Activated naive CD4-positive, alpha-beta T cell treated with anti-CD3 and anti-CD28 coated beads, Interleukin-2, amount 50 U/mL, for 24 hours (primary cell): ENCODE measurements around the gene SLC15A1.
A peak's percentile ranks its signal among the peaks of the same experiment; 100 is the strongest.

Source experiments
- H3K27ac Mint-ChIP-seq: one replicate; pipeline ENCODE4 v1.8.0; 2021; ENCODE audit warnings: mild to moderate bottlenecking, mixed read lengths
- H3K27me3 Mint-ChIP-seq: one replicate; pipeline ENCODE4 v1.8.0; 2021; ENCODE audit warnings: mixed read lengths
- H3K36me3 Mint-ChIP-seq: one replicate; pipeline ENCODE4 v1.8.0; 2021; ENCODE audit warnings: mixed read lengths
- H3K4me1 Mint-ChIP-seq: one replicate; pipeline ENCODE4 v1.8.0; 2021; ENCODE audit warnings: mixed read lengths
- H3K4me3 Mint-ChIP-seq: one replicate; pipeline ENCODE4 v1.8.0; 2021; ENCODE audit warnings: mild to moderate bottlenecking, mixed read lengths
- H3K9me3 Mint-ChIP-seq: one replicate; pipeline ENCODE4 v1.8.0; 2021; ENCODE audit warnings: mixed read lengths

Gene SLC15A1, protein sequence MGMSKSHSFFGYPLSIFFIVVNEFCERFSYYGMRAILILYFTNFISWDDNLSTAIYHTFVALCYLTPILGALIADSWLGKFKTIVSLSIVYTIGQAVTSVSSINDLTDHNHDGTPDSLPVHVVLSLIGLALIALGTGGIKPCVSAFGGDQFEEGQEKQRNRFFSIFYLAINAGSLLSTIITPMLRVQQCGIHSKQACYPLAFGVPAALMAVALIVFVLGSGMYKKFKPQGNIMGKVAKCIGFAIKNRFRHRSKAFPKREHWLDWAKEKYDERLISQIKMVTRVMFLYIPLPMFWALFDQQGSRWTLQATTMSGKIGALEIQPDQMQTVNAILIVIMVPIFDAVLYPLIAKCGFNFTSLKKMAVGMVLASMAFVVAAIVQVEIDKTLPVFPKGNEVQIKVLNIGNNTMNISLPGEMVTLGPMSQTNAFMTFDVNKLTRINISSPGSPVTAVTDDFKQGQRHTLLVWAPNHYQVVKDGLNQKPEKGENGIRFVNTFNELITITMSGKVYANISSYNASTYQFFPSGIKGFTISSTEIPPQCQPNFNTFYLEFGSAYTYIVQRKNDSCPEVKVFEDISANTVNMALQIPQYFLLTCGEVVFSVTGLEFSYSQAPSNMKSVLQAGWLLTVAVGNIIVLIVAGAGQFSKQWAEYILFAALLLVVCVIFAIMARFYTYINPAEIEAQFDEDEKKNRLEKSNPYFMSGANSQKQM

DNA sequence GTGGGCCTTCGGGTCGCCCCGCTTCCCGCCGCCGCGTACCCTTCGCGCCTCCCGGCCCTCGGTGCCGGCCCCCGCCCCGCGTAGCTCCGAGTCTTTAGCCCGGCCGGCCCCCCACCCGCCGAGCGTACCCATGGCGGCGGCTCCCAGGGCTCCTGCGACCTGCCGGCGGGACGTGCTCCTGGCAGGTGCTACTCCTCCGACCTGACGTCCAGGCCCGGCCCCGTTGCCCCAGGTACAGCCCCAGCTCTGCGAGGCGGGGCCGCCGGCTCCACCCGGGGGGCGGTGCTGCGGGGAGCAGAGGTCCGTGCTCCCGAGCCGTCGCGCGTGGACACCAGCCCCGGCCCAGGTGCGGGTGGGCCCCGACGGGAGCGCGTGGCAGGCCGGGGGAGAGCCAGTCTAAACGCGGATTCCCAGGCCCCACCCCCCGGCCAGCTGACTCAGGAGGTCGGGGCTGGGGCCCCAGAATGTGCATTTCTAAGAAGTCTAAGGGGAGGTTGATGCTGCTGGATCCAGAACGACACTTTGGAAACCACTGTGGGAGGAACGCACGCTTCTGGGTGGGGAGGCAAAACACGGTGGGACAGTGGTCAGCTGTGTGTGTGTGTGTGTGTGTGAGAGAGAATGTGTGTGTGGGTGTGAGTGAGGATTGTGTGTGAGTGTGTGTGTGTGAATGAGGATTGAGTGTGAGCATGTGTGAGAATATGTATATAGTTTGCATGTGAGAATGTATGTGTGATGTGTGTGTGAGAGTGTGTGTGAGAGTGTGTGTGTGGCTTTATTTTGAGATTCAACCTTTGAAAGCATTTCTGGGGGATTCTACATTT lies at the start of gene SLC15A1:
TSS of gene SLC15A1 (minus strand) at position 206 of the 824 bp plus-strand sequence. CDS start at position 132, 74 bp downstream.
- H3K4me1 Mint-ChIP-seq: no peaks in the 10 kb centered on the region
- no peaks in the 10 kb centered on the region for H3K36me3 Mint-ChIP-seq

DNA sequence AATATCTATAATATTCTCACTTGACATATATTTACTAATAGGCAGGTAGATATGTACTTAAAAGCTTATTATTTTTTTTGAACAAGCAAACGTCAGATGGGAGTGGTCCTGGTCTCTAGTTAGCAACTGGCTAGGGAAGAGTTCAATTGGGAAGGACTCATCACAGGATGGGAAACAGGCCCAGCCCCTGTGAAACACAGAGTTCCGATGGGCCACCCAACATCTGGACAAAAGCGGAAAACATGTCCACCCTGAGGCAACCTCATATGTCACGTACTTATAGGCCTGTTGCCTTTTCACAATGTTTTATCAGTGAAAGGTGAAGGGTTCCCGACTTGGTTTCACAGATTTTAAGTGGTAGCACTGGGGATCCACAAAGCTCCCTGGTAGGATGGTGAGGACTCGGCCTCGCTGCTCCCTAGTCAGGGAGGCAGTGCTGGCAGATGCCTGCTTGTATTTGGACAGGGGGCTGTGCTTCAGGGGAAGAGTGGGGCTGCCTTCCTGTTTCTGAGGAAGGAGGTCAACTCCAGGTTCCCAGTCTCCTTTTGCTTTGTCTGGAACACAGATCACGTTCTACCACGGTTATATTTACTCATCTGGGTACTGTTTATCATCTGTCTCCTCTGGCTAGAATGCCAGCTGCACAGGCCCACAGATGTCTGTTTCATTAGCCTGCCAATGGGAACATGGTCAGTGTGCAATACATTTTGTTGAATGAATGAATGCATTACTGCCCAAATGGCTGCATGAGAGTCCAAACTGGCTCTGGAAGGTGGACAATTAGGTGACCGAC lies 49.4 kb upstream of the SLC15A1 start:
- Mint-ChIP-seq H3K4me1 (no peaks in the 10 kb centered on the region), H3K36me3 (peaks cover 22% of the 10 kb centered on the region), H3K9me3 (no peaks in the 10 kb centered on the region), H3K27me3 (no peaks in the 10 kb centered on the region), H3K27ac (peak overlapping the region; percentile 55), H3K4me3 (no peak overlapping the region)

More for the DNA sequence above, at the start of gene SLC15A1:
- H3K27ac Mint-ChIP-seq: no peak within 1 kb of the TSS
- H3K27me3 Mint-ChIP-seq: peaks cover 37% of the 10 kb centered on the region
- peak within 1 kb of the TSS; percentile 2 for H3K4me3 Mint-ChIP-seq
- H3K9me3 Mint-ChIP-seq: no peaks in the 10 kb centered on the region

DNA sequence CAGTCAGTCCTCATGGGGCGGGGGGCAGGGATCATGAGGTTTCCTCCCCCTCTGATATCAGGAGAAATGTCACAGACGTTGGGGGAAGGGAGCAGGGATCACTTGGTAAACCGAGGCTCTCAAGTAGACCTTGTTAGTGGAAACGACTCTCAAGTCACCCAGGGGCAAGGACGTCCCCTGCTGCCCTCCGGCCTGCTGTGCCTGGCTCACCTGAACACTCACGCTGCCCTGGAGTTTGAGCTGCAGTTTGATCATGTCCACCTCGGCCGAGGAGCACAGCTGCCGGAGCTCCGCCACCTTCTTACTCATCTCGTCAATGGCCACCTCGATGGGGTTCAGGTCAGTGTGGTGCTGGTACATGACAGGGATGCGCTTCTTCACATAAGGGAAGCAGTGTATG lies 47.6 kb upstream of the SLC15A1 start:
- no peak overlapping the region for H3K4me3 Mint-ChIP-seq
- H3K27ac Mint-ChIP-seq: no peak overlapping the region
- H3K9me3 Mint-ChIP-seq: no peaks in the 10 kb centered on the region
- H3K4me1 Mint-ChIP-seq: no peaks in the 10 kb centered on the region
- H3K36me3 Mint-ChIP-seq: peaks cover 35% of the 10 kb centered on the region
- H3K27me3 Mint-ChIP-seq: no peaks in the 10 kb centered on the region

DNA sequence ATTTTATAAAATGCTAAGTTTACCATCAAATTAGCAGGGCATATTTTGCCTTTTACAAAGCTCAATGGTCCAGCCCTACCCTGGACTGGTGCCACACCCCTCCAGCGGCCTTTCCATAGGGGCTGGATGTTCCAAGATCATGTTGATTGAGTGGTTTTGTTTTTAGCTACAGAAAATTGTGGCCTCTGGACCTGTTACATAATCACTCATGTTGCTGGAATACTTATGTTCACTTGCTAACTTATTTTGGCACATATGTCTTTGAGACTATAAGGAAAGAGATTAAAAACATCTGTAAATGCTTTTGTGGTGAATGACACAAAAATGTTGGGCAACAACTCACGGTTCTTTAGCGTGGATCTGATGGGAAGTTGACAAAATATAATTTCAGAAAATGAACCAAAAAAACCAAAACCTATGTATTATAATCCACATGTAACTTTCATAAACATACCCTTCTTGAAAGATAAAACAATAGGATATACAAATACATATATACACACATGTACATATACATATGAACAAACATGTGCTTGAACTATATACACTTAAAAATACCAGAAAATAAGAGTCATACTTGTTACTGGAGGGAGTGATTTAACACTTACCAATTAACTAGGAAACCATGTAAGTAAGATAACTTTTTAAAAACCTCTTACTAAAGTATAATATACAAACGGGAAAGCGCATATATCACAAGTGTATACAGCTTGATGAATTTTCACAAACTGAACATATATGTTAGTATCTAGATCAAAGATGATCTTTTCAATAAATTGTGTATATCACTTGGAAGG lies 46.6 kb upstream of the SLC15A1 start:
- Mint-ChIP-seq H3K36me3 (peaks cover 42% of the 10 kb centered on the region), H3K27ac (no peak overlapping the region)

DNA sequence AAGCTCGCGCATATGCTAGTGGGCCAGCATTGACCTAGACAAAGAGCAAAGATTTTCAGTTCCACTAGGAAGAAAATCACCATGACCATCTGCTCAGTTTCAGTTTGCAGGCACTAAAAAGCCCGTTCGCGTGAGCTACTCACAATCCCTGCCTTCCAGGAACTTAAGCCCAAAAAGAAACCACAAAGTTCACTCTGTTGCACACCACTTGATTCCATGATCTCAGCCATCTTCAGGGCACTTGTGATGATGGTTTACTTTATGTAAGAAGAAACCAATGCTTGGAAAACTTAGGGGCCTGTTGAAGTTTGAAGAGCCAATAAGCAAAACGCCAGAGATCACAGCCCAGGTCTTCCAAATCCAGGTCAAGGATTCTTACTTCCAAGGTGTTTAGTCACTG lies 45.0 kb upstream of the SLC15A1 start:
- Mint-ChIP-seq H3K4me3 (no peak overlapping the region), H3K27ac (peak overlapping the region; percentile 23), H3K9me3 (peaks cover 4% of the 10 kb centered on the region), H3K4me1 (no peaks in the 10 kb centered on the region), H3K27me3 (no peaks in the 10 kb centered on the region), H3K36me3 (peaks cover 46% of the 10 kb centered on the region)

More for the DNA sequence above, 46.6 kb upstream of the SLC15A1 start:
- H3K27me3 Mint-ChIP-seq: no peaks in the 10 kb centered on the region
- H3K4me3 Mint-ChIP-seq: no peak overlapping the region
- H3K4me1 Mint-ChIP-seq: no peaks in the 10 kb centered on the region
- H3K9me3 Mint-ChIP-seq: no peaks in the 10 kb centered on the region

DNA sequence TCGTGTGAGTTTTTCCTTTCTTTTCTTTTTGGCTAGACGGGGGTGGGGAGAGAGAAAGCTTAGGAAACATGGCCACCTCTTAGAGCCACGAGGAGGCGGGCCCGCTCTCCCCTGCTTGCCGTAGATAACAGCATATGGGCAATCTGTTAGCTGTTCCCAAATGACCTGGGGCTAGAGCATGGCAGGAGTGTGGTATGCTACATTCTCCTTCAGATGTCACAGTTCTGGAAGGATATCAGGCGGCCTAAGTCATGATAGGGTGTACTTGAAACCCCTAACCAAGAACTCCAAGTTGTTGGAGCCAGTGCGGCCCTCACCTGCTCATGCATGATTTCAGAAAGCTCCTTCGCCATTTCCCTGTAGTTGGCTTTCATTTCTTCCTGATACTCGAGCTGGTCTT lies 44.3 kb upstream of the SLC15A1 start:
- H3K27ac Mint-ChIP-seq: no peak overlapping the region
- H3K4me3 Mint-ChIP-seq: no peak overlapping the region
- H3K36me3 Mint-ChIP-seq: peaks cover 48% of the 10 kb centered on the region
- H3K27me3 Mint-ChIP-seq: no peaks in the 10 kb centered on the region
- H3K9me3 Mint-ChIP-seq: peaks cover 6% of the 10 kb centered on the region
- no peaks in the 10 kb centered on the region for H3K4me1 Mint-ChIP-seq

DNA sequence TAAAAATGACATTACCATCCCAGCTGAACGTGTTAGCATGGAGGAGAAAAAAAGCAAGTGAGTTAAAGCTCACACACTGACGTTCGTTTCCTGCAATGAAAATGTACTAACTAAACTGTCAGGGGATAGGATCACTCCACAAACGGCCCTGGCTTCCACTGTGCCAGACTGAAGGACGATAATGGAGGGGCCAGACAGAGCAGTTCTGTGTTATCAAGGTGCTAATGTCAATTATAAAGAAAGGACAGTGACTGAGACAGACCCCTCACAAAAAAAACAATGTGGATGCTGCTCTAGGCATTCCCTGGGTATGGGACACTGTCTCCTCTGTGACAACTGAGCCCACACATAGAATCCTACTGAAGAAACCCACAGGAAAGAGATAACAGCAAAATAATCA lies 43.7 kb upstream of the SLC15A1 start:
- no peaks in the 10 kb centered on the region for H3K4me1 Mint-ChIP-seq
- no peak overlapping the region for H3K4me3 Mint-ChIP-seq
- peaks cover 6% of the 10 kb centered on the region for H3K9me3 Mint-ChIP-seq
- peaks cover 48% of the 10 kb centered on the region for H3K36me3 Mint-ChIP-seq
- H3K27ac Mint-ChIP-seq: no peak overlapping the region
- no peaks in the 10 kb centered on the region for H3K27me3 Mint-ChIP-seq

DNA sequence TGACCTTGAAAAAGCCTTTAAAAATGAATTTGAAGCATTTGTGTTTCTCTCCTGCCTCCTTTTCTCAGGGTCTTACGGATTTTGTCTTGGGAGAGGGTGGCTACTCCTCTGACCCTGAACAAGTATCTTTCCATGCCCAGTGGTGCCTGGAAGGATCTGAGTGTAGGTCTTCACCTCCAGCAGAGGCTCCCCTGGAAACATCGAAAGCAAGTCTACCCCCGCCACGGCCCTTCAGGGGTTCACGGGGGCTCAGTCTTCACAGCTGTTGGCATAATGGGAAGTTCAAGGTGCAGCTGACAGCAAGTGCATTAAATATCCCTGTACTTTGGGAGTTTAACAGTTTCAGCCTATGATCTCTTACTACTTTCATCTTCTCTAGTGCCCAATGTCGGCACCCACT lies 42.7 kb upstream of the SLC15A1 start:
- no peaks in the 10 kb centered on the region for H3K4me1 Mint-ChIP-seq
- no peak overlapping the region for H3K27ac Mint-ChIP-seq
- H3K36me3 Mint-ChIP-seq: peaks cover 48% of the 10 kb centered on the region
- peaks cover 6% of the 10 kb centered on the region for H3K9me3 Mint-ChIP-seq
- no peaks in the 10 kb centered on the region for H3K27me3 Mint-ChIP-seq
- H3K4me3 Mint-ChIP-seq: no peak overlapping the region

DNA sequence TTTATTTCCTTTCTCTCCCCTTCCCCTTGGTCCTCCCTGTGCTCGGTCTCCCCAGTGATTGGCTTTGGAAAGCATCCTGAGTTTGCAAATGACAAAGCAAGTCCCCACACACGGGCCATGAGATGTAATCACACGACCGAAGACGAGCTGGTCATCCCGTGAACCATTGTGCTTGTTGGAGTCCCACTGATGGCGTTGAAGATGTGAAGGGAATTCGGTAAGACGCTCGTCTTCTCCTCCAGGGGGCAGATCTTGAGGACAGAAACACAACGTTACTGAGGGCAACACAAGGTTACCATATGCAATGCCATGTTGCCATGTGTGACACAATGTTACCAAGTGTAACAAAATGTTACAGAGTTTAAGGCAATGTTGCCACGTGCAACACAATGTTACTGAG lies 42.0 kb upstream of the SLC15A1 start:
- Mint-ChIP-seq H3K27ac (no peak overlapping the region), H3K9me3 (peaks cover 6% of the 10 kb centered on the region), H3K36me3 (peaks cover 48% of the 10 kb centered on the region), H3K4me3 (no peak overlapping the region), H3K27me3 (peaks cover 2% of the 10 kb centered on the region), H3K4me1 (no peaks in the 10 kb centered on the region)

DNA sequence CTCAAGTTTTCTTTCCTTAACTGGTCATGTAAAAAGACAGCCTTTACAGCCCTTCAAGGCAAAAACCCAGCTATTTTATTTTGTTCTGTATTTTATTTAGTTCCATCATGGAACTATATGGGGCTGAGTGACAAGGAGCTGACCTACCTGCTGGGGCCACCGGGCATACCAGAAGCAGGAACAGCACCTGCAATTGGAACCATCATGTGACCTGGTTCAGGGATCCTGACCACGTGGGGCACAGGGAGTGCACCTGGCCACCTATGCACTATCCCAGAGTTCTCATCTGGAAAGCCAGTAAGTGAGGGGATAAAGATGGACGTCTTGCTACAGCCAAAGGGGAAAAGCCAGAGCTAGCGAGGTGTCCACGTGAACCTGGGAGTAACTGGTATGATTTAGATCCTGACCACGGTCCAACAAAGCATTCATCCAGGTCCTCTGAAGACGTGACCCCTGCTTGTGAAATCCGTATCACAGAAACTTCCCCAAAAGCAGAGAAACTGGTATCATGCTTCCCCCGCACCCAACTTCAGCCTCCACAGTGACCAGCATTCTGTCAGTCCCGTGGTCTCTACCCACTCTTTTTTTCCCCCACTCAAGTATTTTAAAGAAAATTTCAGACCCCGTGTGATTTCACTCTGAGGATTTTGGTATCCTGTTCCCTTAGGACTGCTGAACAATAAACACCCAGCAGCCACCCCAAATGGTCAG lies 40.5 kb upstream of the SLC15A1 start:
- Mint-ChIP-seq H3K36me3 (peaks cover 39% of the 10 kb centered on the region), H3K27ac (no peak overlapping the region), H3K27me3 (peaks cover 10% of the 10 kb centered on the region), H3K9me3 (peaks cover 10% of the 10 kb centered on the region), H3K4me3 (no peak overlapping the region), H3K4me1 (no peaks in the 10 kb centered on the region)

DNA sequence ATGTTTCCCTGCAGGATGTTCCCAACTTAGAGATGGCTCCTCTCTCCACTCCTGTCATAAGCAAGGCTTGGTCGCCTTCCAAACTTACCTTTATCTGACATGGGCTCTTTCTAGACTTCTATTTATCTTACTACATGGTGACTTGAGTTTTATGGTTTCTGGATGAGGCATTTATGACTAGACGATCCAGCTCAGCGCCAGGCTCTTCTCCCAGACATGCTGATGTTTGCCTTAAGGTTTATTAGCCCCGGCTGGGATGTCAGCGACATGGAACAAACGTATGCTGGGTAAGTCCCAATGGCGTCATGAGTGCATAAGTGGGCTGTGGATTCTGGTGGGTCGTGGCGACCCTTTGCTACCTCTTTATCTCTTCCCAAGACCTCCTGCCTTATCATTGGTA lies 39.8 kb upstream of the SLC15A1 start:
- Mint-ChIP-seq H3K36me3 (peaks cover 34% of the 10 kb centered on the region), H3K27me3 (peaks cover 15% of the 10 kb centered on the region), H3K4me1 (no peaks in the 10 kb centered on the region), H3K4me3 (no peak overlapping the region), H3K9me3 (peaks cover 10% of the 10 kb centered on the region), H3K27ac (no peak overlapping the region)

DNA sequence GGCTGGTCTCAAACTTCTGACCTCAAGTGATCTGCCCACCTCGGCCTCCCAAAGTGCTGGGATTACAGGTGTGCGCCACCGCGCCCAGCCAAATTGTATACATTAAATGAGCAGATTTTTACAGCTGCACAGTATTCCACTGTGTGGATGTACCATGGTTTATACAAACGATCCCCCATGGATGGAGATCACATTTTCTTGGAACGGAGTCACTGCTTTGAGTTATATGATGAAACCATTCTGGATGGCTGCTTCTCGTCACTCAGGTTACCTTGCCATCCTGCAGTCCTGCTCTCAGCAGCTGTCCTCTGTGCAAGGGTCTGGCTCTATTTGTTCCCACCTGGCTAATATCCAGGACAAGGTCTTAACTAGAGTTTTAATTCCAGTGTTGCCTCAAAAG lies 39.1 kb upstream of the SLC15A1 start:
- Mint-ChIP-seq H3K27me3 (peaks cover 16% of the 10 kb centered on the region), H3K4me3 (no peak overlapping the region), H3K36me3 (peaks cover 31% of the 10 kb centered on the region), H3K27ac (no peak overlapping the region), H3K4me1 (no peaks in the 10 kb centered on the region), H3K9me3 (peaks cover 10% of the 10 kb centered on the region)

DNA sequence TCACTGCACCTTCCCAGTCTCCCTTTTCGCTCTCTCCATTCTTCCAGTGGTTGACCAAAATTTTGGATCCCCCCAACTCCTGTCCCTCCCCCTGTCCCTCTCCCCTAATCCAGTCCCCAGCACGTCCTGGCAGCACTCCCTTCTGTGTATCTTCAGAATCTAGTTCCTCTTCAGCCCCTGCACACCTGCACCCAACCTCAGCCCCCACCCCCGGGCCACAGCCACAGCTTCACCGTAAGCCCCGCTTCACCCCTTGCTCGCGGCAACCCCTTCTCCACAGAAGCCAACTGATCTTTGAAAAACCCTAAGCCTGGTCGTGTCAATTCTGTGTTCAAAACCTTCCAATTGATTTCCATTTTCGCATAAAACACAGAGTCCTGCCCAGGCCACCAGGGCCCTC lies 35.5 kb upstream of the SLC15A1 start:
- Mint-ChIP-seq H3K9me3 (peaks cover 10% of the 10 kb centered on the region), H3K27me3 (peaks cover 16% of the 10 kb centered on the region), H3K4me1 (no peaks in the 10 kb centered on the region), H3K4me3 (no peak overlapping the region), H3K27ac (no peak overlapping the region), H3K36me3 (peaks cover 7% of the 10 kb centered on the region)

DNA sequence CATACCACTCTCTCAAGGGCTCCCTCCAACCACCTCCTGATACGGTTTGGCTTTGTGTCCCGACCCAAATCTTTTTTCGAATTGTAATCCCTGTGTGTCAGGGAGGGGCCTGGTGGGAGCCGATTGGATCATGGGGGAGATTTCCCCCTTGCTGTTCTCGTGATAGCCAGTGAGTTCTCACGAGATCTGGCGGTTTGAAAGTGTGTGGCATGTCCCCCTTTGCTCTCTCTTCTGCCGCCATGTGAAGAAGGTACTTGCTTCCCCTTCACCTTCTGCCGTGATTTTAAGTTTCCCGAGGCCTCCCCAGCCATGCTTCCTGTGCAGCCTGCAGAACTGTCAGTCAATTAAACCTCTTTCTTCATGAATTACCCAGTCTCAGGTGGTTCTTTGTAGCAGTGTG lies 34.7 kb upstream of the SLC15A1 start:
- no peak overlapping the region for H3K4me3 Mint-ChIP-seq
- H3K27me3 Mint-ChIP-seq: peaks cover 16% of the 10 kb centered on the region
- H3K27ac Mint-ChIP-seq: no peak overlapping the region
- no peaks in the 10 kb centered on the region for H3K4me1 Mint-ChIP-seq
- peaks cover 4% of the 10 kb centered on the region for H3K9me3 Mint-ChIP-seq
- H3K36me3 Mint-ChIP-seq: no peaks in the 10 kb centered on the region
